Measurements from ENCODE around the gene KIAA1217. TPM values are rescaled to one million over a fixed set of nuclear protein-coding genes. Genes with fewer than 3 reads are reported as not detected.
A peak's percentile ranks its signal among the peaks of the same experiment; 100 is the strongest.

KIAA1217 gene
- 1 to 10 TPM in 1 of 2 experiments, under 1 TPM in 1; 0.67 to 1.3 TPM for total RNA-seq

- Mint-ChIP-seq H3K27ac (peak within 1 kb of the TSS; percentile 73), H3K9me3 (peaks cover 2% of the 10 kb centered on the region), H3K4me3 (peak within 1 kb of the TSS; percentile 66), H3K36me3 (ENCODE audit: low read depth) (no peaks in the 10 kb centered on the region), H3K27me3 (peaks cover 41% of the 10 kb centered on the region), H3K4me1 (ENCODE audit: low read depth) (peaks cover 25% of the 10 kb centered on the region)
- ATAC-seq: peak; percentile 43
- TF ChIP-seq CTCF (IDR thresholded peaks at IDR 0.05): no peak
- POLR2A ChIA-PET: interaction anchor here (0.6 kb wide), 1 partner anchor 178 kb away, joined by 3 read pairs; no protein-coding TSS in a partner anchor
- peak; percentile 37 for DNase-seq
- CTCF ChIA-PET: interaction anchor here (1.1 to 3.9 kb wide), 2 partner anchors 12 to 1050 kb away, joined by 3 to 17 read pairs; no protein-coding TSS in a partner anchor
- intact Hi-C loops (cut with micrococcal nuclease): no loop called here
These were observed at the start of gene KIAA1217 for GRCh38 chr10:24208661-24209431. TSS of gene KIAA1217 (plus strand) at chr10:24209138. CDS start at chr10:24209194, 56 bp downstream.

- Mint-ChIP-seq H3K4me1 (ENCODE audit: low read depth) (no peaks in the 10 kb centered on the region), H3K27me3 (peaks cover 1% of the 10 kb centered on the region), H3K36me3 (ENCODE audit: low read depth) (no peaks in the 10 kb centered on the region), H3K27ac (no peak overlapping the region), H3K9me3 (peaks cover 5% of the 10 kb centered on the region), H3K4me3 (no peak overlapping the region)
- DNase-seq (no peak), ATAC-seq (no peak)
- intact Hi-C loops (cut with micrococcal nuclease): no loop called here
- TF ChIP-seq CTCF (IDR thresholded peaks at IDR 0.05): no peak
- POLR2A ChIA-PET: no interaction called here
- CTCF ChIA-PET: no interaction called here
These were observed 46.5 kb upstream of the KIAA1217 start for GRCh38 chr10:24162206-24162985.

GRCh38 chr10:24163485-24163884 lies 45.5 kb upstream of the KIAA1217 start:
- Mint-ChIP-seq H3K27me3 (peaks cover 1% of the 10 kb centered on the region), H3K4me3 (no peak overlapping the region), H3K9me3 (peaks cover 1% of the 10 kb centered on the region), H3K27ac (no peak overlapping the region), H3K36me3 (ENCODE audit: low read depth) (no peaks in the 10 kb centered on the region), H3K4me1 (ENCODE audit: low read depth) (no peaks in the 10 kb centered on the region)
- DNase-seq (no peak), ATAC-seq (no peak)
- intact Hi-C loops (cut with micrococcal nuclease): no loop called here
- CTCF ChIA-PET: no interaction called here
- POLR2A ChIA-PET: interaction anchor here (0.6 kb wide), 1 partner anchor 838 kb away, joined by 3 read pairs; no protein-coding TSS in a partner anchor
- no peak for TF ChIP-seq CTCF (IDR thresholded peaks at IDR 0.05)

GRCh38 chr10:24168258-24169170 lies 40.4 kb upstream of the KIAA1217 start:
- no peak overlapping the region for H3K4me3 Mint-ChIP-seq
- no peaks in the 10 kb centered on the region for H3K4me1 Mint-ChIP-seq (ENCODE audit: low read depth)
- intact Hi-C loops (cut with micrococcal nuclease): no loop called here
- ChIA-PET POLR2A (no interaction called here), CTCF (no interaction called here)
- H3K27me3 Mint-ChIP-seq: peaks cover 1% of the 10 kb centered on the region
- H3K27ac Mint-ChIP-seq: no peak overlapping the region
- peaks cover 1% of the 10 kb centered on the region for H3K9me3 Mint-ChIP-seq
- H3K36me3 Mint-ChIP-seq (ENCODE audit: low read depth): no peaks in the 10 kb centered on the region
- no peak for DNase-seq
- TF ChIP-seq CTCF (IDR thresholded peaks at IDR 0.05): no peak
- no peak for ATAC-seq
